Endothelial cell of umbilical vein (primary cell): ENCODE results near the gene SPANXN3. TPM values are rescaled to one million over a fixed set of nuclear protein-coding genes. Genes with fewer than 3 reads are reported as not detected.

Experiments
- BruUV-seq: library from RNA; stranded (reverse); fragments of 400-500 nt; replicated peaks from 2 replicates; lab custom pipeline; 2021; lab: Mats Ljungman, UMichigan
- CTCF ChIA-PET: fragments of 300-600, 350-600 bp; sonication (Branson Sonifier 250); formaldehyde crosslinking; loops from one replicate; lab custom pipeline; 2021; ENCODE audit warnings: antibody characterized with exemption, inconsistent platforms; lab: Charles Lee
- POLR2A ChIA-PET: fragments of 300-600, 350-600 bp; sonication (Branson Sonifier 250); formaldehyde crosslinking; loops from one replicate; lab custom pipeline; 2021; ENCODE audit warnings: antibody characterized with exemption, inconsistent platforms; lab: Charles Lee
- DNase-seq: peaks from one replicate; pipeline ENCODE4 v3.0.0-alpha.2; 2011; ENCODE audit warnings: low read depth, low spot score
- FAIRE-seq: peaks from 2 replicates; lab custom pipeline; 2011; peaks lifted over from hg19 to GRCh38; lab: Jason Lieb, UNC
- H2AFZ ChIP-seq: 2 replicates; pipeline ENCODE4 v1.6.0; 2012; ENCODE audit warnings: low read depth, low read length, control low read depth, inconsistent platforms
- H3K27ac ChIP-seq: 2 replicates; pipeline ENCODE4 v1.5.1; 2011; ENCODE audit warnings: low read depth, mild to moderate bottlenecking, control low read depth, low read length, moderate library complexity; ENCODE audit not compliant: insufficient read depth
- H3K27me3 ChIP-seq, 2 experiments: 2 replicates each; pipeline versions ENCODE4 v1.6.0 to v1.6.1; 2011; ENCODE audit warnings: low read length in 2 of 2, mixed read lengths in 1 of 2; ENCODE audit not compliant: control insufficient read depth in 2 of 2, insufficient read depth in 2 of 2
- H3K36me3 ChIP-seq, 2 experiments: 2 replicates in 1 of 2; 3 replicates in 1 of 2; pipeline ENCODE4 v1.5.1; 2011; ENCODE audit warnings: low read length in 2 of 2, mild to moderate bottlenecking in 1 of 2, moderate library complexity in 1 of 2; ENCODE audit not compliant: control insufficient read depth in 2 of 2, insufficient read depth in 2 of 2; ENCODE audit errors: extremely low read depth in 1 of 2
- H3K4me1 ChIP-seq: 3 replicates; pipeline ENCODE4 v1.5.1; 2011; ENCODE audit warnings: mild to moderate bottlenecking, low read length; ENCODE audit not compliant: control insufficient read depth, insufficient read depth; ENCODE audit errors: extremely low read depth
- H3K4me2 ChIP-seq: 2 replicates; pipeline ENCODE4 v1.6.1; 2011; ENCODE audit warnings: low read length, control low read depth, mixed read lengths; ENCODE audit not compliant: insufficient read depth
- H3K4me3 ChIP-seq, 3 experiments: fragments of 200-600 bp in 1 of 3; sonication (generic), shearing (Covaris generic) in 1 of 3; replicated peaks in 1 of 3; 2 replicates each; pipeline ENCODE4 v1.5.1; 2011 to 2016; ENCODE audit warnings: control low read depth in 3 of 3, low read length in 3 of 3, mild to moderate bottlenecking in 2 of 3, inconsistent platforms in 1 of 3, low read depth in 1 of 3, moderate library complexity in 1 of 3; ENCODE audit not compliant: insufficient read depth in 1 of 3
- H3K79me2 ChIP-seq: 2 replicates; pipeline ENCODE4 v1.6.0; 2012; ENCODE audit warnings: low read length, inconsistent platforms; ENCODE audit not compliant: control insufficient read depth, insufficient read depth
- H3K9ac ChIP-seq: replicated peaks from 2 replicates; pipeline ENCODE3; 2011; ENCODE audit warnings: low read length, control low read depth; ENCODE audit not compliant: insufficient read depth; ENCODE audit errors: extremely low read depth
- H3K9me1 ChIP-seq: replicated peaks from 3 replicates; pipeline ENCODE4 v1.6.0; 2011; ENCODE audit warnings: mild to moderate bottlenecking, low read length; ENCODE audit not compliant: control insufficient read depth, insufficient read depth; ENCODE audit errors: extremely low read depth
- H3K9me3 ChIP-seq: replicated peaks from 2 replicates; pipeline ENCODE4 v1.5.1; 2012; ENCODE audit warnings: low read length, inconsistent platforms; ENCODE audit not compliant: control insufficient read depth, insufficient read depth
- H4K20me1 ChIP-seq: replicated peaks from 2 replicates; pipeline ENCODE3; 2011; ENCODE audit warnings: mild to moderate bottlenecking, low read length; ENCODE audit not compliant: control insufficient read depth, insufficient read depth; ENCODE audit errors: extremely low read depth
- EZH2 ChIP-seq: IDR thresholded peaks from 2 replicates; pipeline ENCODE4 v1.6.1; 2012; ENCODE audit warnings: borderline replicate concordance, low read depth, mild to moderate bottlenecking, moderate library complexity, low read length, inconsistent platforms; ENCODE audit not compliant: severe bottlenecking
- FOS ChIP-seq: IDR thresholded peaks from 2 replicates; pipeline ENCODE4 v1.6.1; 2011; ENCODE audit warnings: mild to moderate bottlenecking, low read length, moderate library complexity, borderline replicate concordance; ENCODE audit not compliant: insufficient read depth
- GATA2 ChIP-seq: IDR thresholded peaks from 2 replicates; pipeline ENCODE4 v1.7.0; 2011; ENCODE audit warnings: low read depth, mild to moderate bottlenecking, moderate library complexity, mixed read lengths, low read length; ENCODE audit not compliant: insufficient read length, insufficient read depth
- JUN ChIP-seq: IDR thresholded peaks from 2 replicates; pipeline ENCODE4 v1.6.1; 2011; ENCODE audit warnings: borderline replicate concordance, low read depth; ENCODE audit not compliant: insufficient read length, insufficient read depth
- MYC ChIP-seq: IDR thresholded peaks from one replicate; pipeline ENCODE4 v1.6.1; 2011; ENCODE audit warnings: mild to moderate bottlenecking, low read depth, low read length
- POLR2A ChIP-seq: IDR thresholded peaks from 2 replicates; pipeline ENCODE4 v1.6.1; 2012; ENCODE audit warnings: low read depth, mild to moderate bottlenecking, control low read depth, low read length
- POLR2AphosphoS5 ChIP-seq: IDR thresholded peaks from 2 replicates; pipeline ENCODE4 v1.6.1; 2012; ENCODE audit warnings: low read depth, mild to moderate bottlenecking, control low read depth, low read length, moderate library complexity; ENCODE audit not compliant: insufficient read depth
- dilution Hi-C: fragments of 300-500 bp; cut with MboI; formaldehyde crosslinking; loops from one replicate; pipeline ENCODE4 v1.15.0; 2019; ENCODE audit warnings: low sequenced_read_pairs; ENCODE audit not compliant: extremely low pct_ligation_motif_present
- intact Hi-C: fragments of 100-400 bp; cut with micrococcal nuclease; formaldehyde crosslinking; loops from one replicate; pipeline ENCODE4 v1.10.0; 2022
- polyA plus RNA-seq, 4 experiments: library from polyadenylated mRNA; depleted of rRNA in 3 of 4; stranded (reverse) in 3 of 4; unstranded in 1 of 4; fragments of >200 nt; gene quantifications; 2 replicates each; pipeline versions ENCODE4 v1.2.1 to v1.2.3, GENCODE V29; 2011 to 2012; ENCODE audit warnings: missing spikeins in 1 of 4
- total RNA-seq: library from RNA; stranded (reverse); gene quantifications from 2 replicates; pipeline ENCODE4 v1.2.3, GENCODE V29; 2021
- TF ChIP-seq, protein P1 (sequence below), 2 donors: IDR thresholded peaks; 1 replicate in 1 of 2; 2 replicates in 1 of 2; pipeline ENCODE4 v1.5.1; 2011; ENCODE audit warnings: low read length in 2 of 2, mild to moderate bottlenecking in 2 of 2, moderate library complexity in 2 of 2, control low read depth in 1 of 2, inconsistent platforms in 1 of 2, low read depth in 1 of 2; ENCODE audit not compliant: insufficient read depth in 1 of 2; ENCODE audit errors: extremely low read depth in 1 of 2
- TF ChIP-seq, protein P2 (sequence below): IDR thresholded peaks from 2 replicates; pipeline ENCODE4 v1.6.1; 2011; ENCODE audit not compliant: insufficient read depth, insufficient read length

SPANXN3 gene
- total and polyA plus RNA-seq, 2 donors (not counting 3 experiments of a cell fraction or from before 2014, with no cell fraction given): not detected

DNA sequence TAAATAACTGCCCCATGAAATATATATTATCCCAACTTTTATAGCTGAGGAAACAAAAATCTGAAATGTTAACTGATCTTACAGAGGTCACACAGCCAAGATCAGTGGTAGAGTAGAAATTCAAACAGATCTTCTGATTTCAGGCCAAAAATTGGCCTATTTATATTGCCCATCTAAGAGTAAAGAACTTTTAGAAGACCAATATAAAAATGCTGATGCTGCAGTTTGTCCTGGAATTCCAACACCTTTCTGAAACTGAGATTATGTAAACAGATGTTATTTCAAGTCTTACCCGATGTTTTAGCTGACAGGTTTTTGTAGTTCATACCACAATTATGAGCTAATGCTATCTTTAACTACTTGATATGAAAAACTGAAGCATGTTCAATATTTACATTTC, 51.1 kb downstream of the SPANXN3 start:
- Histone ChIP-seq H2AFZ (no peak overlapping the region), H4K20me1 (no peaks in the 10 kb centered on the region), H3K4me3 (no peak overlapping the region), H3K27me3 (no peaks in the 10 kb centered on the region), H3K27ac (no peak overlapping the region), H3K9me3 (no peaks in the 10 kb centered on the region), H3K9me1 (no peaks in the 10 kb centered on the region), H3K4me1 (no peaks in the 10 kb centered on the region), H3K79me2 (no peaks in the 10 kb centered on the region), H3K36me3 (no peaks in the 10 kb centered on the region), H3K9ac (no peak overlapping the region), H3K4me2 (no peak overlapping the region)
- ChIA-PET POLR2A (no interaction called here), CTCF (no interaction called here)
- intact Hi-C loops (no loop called here), dilution Hi-C loops (no loop called here)
- DNase-seq (no peak), FAIRE-seq (no peak)
- TF ChIP-seq, protein P1, sequence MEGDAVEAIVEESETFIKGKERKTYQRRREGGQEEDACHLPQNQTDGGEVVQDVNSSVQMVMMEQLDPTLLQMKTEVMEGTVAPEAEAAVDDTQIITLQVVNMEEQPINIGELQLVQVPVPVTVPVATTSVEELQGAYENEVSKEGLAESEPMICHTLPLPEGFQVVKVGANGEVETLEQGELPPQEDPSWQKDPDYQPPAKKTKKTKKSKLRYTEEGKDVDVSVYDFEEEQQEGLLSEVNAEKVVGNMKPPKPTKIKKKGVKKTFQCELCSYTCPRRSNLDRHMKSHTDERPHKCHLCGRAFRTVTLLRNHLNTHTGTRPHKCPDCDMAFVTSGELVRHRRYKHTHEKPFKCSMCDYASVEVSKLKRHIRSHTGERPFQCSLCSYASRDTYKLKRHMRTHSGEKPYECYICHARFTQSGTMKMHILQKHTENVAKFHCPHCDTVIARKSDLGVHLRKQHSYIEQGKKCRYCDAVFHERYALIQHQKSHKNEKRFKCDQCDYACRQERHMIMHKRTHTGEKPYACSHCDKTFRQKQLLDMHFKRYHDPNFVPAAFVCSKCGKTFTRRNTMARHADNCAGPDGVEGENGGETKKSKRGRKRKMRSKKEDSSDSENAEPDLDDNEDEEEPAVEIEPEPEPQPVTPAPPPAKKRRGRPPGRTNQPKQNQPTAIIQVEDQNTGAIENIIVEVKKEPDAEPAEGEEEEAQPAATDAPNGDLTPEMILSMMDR (IDR thresholded peaks at IDR 0.05; ENCODE audit: extremely low read depth in 1 of 2, insufficient read depth in 1 of 2, low read depth in 1 of 2, low read length in 2 of 2): no peak
- no peak for TF ChIP-seq POLR2AphosphoS5
- TF ChIP-seq POLR2A: no peak
- no peak for TF ChIP-seq FOS
- TF ChIP-seq, protein P2, sequence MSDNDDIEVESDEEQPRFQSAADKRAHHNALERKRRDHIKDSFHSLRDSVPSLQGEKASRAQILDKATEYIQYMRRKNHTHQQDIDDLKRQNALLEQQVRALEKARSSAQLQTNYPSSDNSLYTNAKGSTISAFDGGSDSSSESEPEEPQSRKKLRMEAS: no peak
- no peak for TF ChIP-seq EZH2
- BruUV-seq: no TSS peak

DNA sequence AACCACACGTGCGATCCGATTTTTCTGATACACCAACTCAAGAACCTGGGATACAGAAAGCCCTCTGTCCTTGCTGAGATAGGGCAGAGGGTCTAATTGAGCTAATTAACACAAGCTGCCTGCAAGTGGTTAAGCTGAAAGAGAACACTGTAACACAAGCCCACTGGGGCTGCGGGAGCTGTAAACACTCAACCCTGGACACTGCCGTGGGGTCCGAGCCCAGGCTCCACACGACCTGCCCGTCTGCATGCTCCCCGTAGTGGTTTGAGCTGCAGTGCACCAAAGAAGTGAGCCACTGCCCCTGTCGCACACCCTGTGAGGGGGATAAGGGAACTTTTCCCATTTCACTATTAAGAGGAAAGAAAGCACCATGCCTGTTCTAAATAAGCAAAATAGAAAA, 54.6 kb downstream of the SPANXN3 start:
- DNase-seq: no peak
- Histone ChIP-seq H3K9ac (no peak overlapping the region), H3K36me3 (no peaks in the 10 kb centered on the region), H3K9me3 (no peaks in the 10 kb centered on the region), H4K20me1 (no peaks in the 10 kb centered on the region), H3K4me3 (no peak overlapping the region), H3K4me1 (no peaks in the 10 kb centered on the region), H3K27me3 (no peaks in the 10 kb centered on the region), H3K27ac (no peak overlapping the region), H2AFZ (no peak overlapping the region), H3K4me2 (no peak overlapping the region), H3K9me1 (no peaks in the 10 kb centered on the region), H3K79me2 (no peaks in the 10 kb centered on the region)
- intact Hi-C loops: no loop called here
- dilution Hi-C loops: no loop called here
- FAIRE-seq: no peak
- ChIA-PET POLR2A (no interaction called here), CTCF (no interaction called here)
- TF ChIP-seq, protein P2: no peak
- no peak for TF ChIP-seq FOS
- no peak for TF ChIP-seq POLR2A
- TF ChIP-seq, protein P1 (IDR thresholded peaks at IDR 0.05; ENCODE audit: extremely low read depth in 1 of 2, insufficient read depth in 1 of 2, low read depth in 1 of 2, low read length in 2 of 2): no peak
- no peak for TF ChIP-seq MYC
- no peak for TF ChIP-seq EZH2
- no peak for TF ChIP-seq POLR2AphosphoS5
- no peak for TF ChIP-seq GATA2
- TF ChIP-seq JUN: no peak
- BruUV-seq: no TSS peak
